C4-2B (cell line): Measurements from ENCODE around the gene CCDC78.

Experiments
- CTCF ChIP-seq: fragments of 450-650 bp; conservative IDR thresholded peaks from 2 replicates; pipeline ENCODE4 v1.5.1; 2017; ENCODE audit warnings: mild to moderate bottlenecking
- ZFX ChIP-seq: fragments of 450-650 bp; IDR thresholded peaks from 2 replicates; pipeline ENCODE4 v1.6.1; 2017

GRCh38 chr16:693766-694165 lies 32.5 kb downstream of the CCDC78 start:
- TF ChIP-seq CTCF (no peak), ZFX (no peak)
